Endothelial cell of umbilical vein (primary cell): ENCODE results near the gene EPHA4. TPM values are rescaled to one million over a fixed set of nuclear protein-coding genes. Genes with fewer than 3 reads are reported as not detected.

ENCODE experiments used
- BruUV-seq: library from RNA; stranded (reverse); fragments of 400-500 nt; replicated peaks from 2 replicates; lab custom pipeline; 2021; lab: Mats Ljungman, UMichigan
- CTCF ChIA-PET: fragments of 300-600, 350-600 bp; sonication (Branson Sonifier 250); formaldehyde crosslinking; loops from one replicate; lab custom pipeline; 2021; ENCODE audit warnings: antibody characterized with exemption, inconsistent platforms; lab: Charles Lee
- POLR2A ChIA-PET: fragments of 300-600, 350-600 bp; sonication (Branson Sonifier 250); formaldehyde crosslinking; loops from one replicate; lab custom pipeline; 2021; ENCODE audit warnings: antibody characterized with exemption, inconsistent platforms; lab: Charles Lee
- DNase-seq: peaks from one replicate; pipeline ENCODE4 v3.0.0-alpha.2; 2011; ENCODE audit warnings: low read depth, low spot score
- FAIRE-seq: peaks from 2 replicates; lab custom pipeline; 2011; peaks lifted over from hg19 to GRCh38; lab: Jason Lieb, UNC
- H2AFZ ChIP-seq: 2 replicates; pipeline ENCODE4 v1.6.0; 2012; ENCODE audit warnings: low read depth, low read length, control low read depth, inconsistent platforms
- H3K27ac ChIP-seq: 2 replicates; pipeline ENCODE4 v1.5.1; 2011; ENCODE audit warnings: low read depth, mild to moderate bottlenecking, control low read depth, low read length, moderate library complexity; ENCODE audit not compliant: insufficient read depth
- H3K27me3 ChIP-seq, 2 experiments: 2 replicates each; pipeline versions ENCODE4 v1.6.0 to v1.6.1; 2011; ENCODE audit warnings: low read length in 2 of 2, mixed read lengths in 1 of 2; ENCODE audit not compliant: control insufficient read depth in 2 of 2, insufficient read depth in 2 of 2
- H3K36me3 ChIP-seq, 2 experiments: 2 replicates in 1 of 2; 3 replicates in 1 of 2; pipeline ENCODE4 v1.5.1; 2011; ENCODE audit warnings: low read length in 2 of 2, mild to moderate bottlenecking in 1 of 2, moderate library complexity in 1 of 2; ENCODE audit not compliant: control insufficient read depth in 2 of 2, insufficient read depth in 2 of 2; ENCODE audit errors: extremely low read depth in 1 of 2
- H3K4me1 ChIP-seq: 3 replicates; pipeline ENCODE4 v1.5.1; 2011; ENCODE audit warnings: mild to moderate bottlenecking, low read length; ENCODE audit not compliant: control insufficient read depth, insufficient read depth; ENCODE audit errors: extremely low read depth
- H3K4me2 ChIP-seq: 2 replicates; pipeline ENCODE4 v1.6.1; 2011; ENCODE audit warnings: low read length, control low read depth, mixed read lengths; ENCODE audit not compliant: insufficient read depth
- H3K4me3 ChIP-seq, 3 experiments: fragments of 200-600 bp in 1 of 3; sonication (generic), shearing (Covaris generic) in 1 of 3; replicated peaks in 1 of 3; 2 replicates each; pipeline ENCODE4 v1.5.1; 2011 to 2016; ENCODE audit warnings: control low read depth in 3 of 3, low read length in 3 of 3, mild to moderate bottlenecking in 2 of 3, inconsistent platforms in 1 of 3, low read depth in 1 of 3, moderate library complexity in 1 of 3; ENCODE audit not compliant: insufficient read depth in 1 of 3
- H3K79me2 ChIP-seq: 2 replicates; pipeline ENCODE4 v1.6.0; 2012; ENCODE audit warnings: low read length, inconsistent platforms; ENCODE audit not compliant: control insufficient read depth, insufficient read depth
- H3K9ac ChIP-seq: replicated peaks from 2 replicates; pipeline ENCODE3; 2011; ENCODE audit warnings: low read length, control low read depth; ENCODE audit not compliant: insufficient read depth; ENCODE audit errors: extremely low read depth
- H3K9me1 ChIP-seq: replicated peaks from 3 replicates; pipeline ENCODE4 v1.6.0; 2011; ENCODE audit warnings: mild to moderate bottlenecking, low read length; ENCODE audit not compliant: control insufficient read depth, insufficient read depth; ENCODE audit errors: extremely low read depth
- H3K9me3 ChIP-seq: replicated peaks from 2 replicates; pipeline ENCODE4 v1.5.1; 2012; ENCODE audit warnings: low read length, inconsistent platforms; ENCODE audit not compliant: control insufficient read depth, insufficient read depth
- H4K20me1 ChIP-seq: replicated peaks from 2 replicates; pipeline ENCODE3; 2011; ENCODE audit warnings: mild to moderate bottlenecking, low read length; ENCODE audit not compliant: control insufficient read depth, insufficient read depth; ENCODE audit errors: extremely low read depth
- CTCF ChIP-seq, 2 donors: IDR thresholded peaks; 1 replicate in 1 of 2; 2 replicates in 1 of 2; pipeline ENCODE4 v1.5.1; 2011; ENCODE audit warnings: low read length in 2 of 2, mild to moderate bottlenecking in 2 of 2, moderate library complexity in 2 of 2, control low read depth in 1 of 2, inconsistent platforms in 1 of 2, low read depth in 1 of 2; ENCODE audit not compliant: insufficient read depth in 1 of 2; ENCODE audit errors: extremely low read depth in 1 of 2
- EZH2 ChIP-seq: IDR thresholded peaks from 2 replicates; pipeline ENCODE4 v1.6.1; 2012; ENCODE audit warnings: borderline replicate concordance, low read depth, mild to moderate bottlenecking, moderate library complexity, low read length, inconsistent platforms; ENCODE audit not compliant: severe bottlenecking
- FOS ChIP-seq: IDR thresholded peaks from 2 replicates; pipeline ENCODE4 v1.6.1; 2011; ENCODE audit warnings: mild to moderate bottlenecking, low read length, moderate library complexity, borderline replicate concordance; ENCODE audit not compliant: insufficient read depth
- GATA2 ChIP-seq: IDR thresholded peaks from 2 replicates; pipeline ENCODE4 v1.7.0; 2011; ENCODE audit warnings: low read depth, mild to moderate bottlenecking, moderate library complexity, mixed read lengths, low read length; ENCODE audit not compliant: insufficient read length, insufficient read depth
- JUN ChIP-seq: IDR thresholded peaks from 2 replicates; pipeline ENCODE4 v1.6.1; 2011; ENCODE audit warnings: borderline replicate concordance, low read depth; ENCODE audit not compliant: insufficient read length, insufficient read depth
- MAX ChIP-seq: IDR thresholded peaks from 2 replicates; pipeline ENCODE4 v1.6.1; 2011; ENCODE audit not compliant: insufficient read depth, insufficient read length
- MYC ChIP-seq: IDR thresholded peaks from one replicate; pipeline ENCODE4 v1.6.1; 2011; ENCODE audit warnings: mild to moderate bottlenecking, low read depth, low read length
- POLR2A ChIP-seq: IDR thresholded peaks from 2 replicates; pipeline ENCODE4 v1.6.1; 2012; ENCODE audit warnings: low read depth, mild to moderate bottlenecking, control low read depth, low read length
- POLR2AphosphoS5 ChIP-seq: IDR thresholded peaks from 2 replicates; pipeline ENCODE4 v1.6.1; 2012; ENCODE audit warnings: low read depth, mild to moderate bottlenecking, control low read depth, low read length, moderate library complexity; ENCODE audit not compliant: insufficient read depth
- dilution Hi-C: fragments of 300-500 bp; cut with MboI; formaldehyde crosslinking; loops from one replicate; pipeline ENCODE4 v1.15.0; 2019; ENCODE audit warnings: low sequenced_read_pairs; ENCODE audit not compliant: extremely low pct_ligation_motif_present
- intact Hi-C: fragments of 100-400 bp; cut with micrococcal nuclease; formaldehyde crosslinking; loops from one replicate; pipeline ENCODE4 v1.10.0; 2022
- polyA plus RNA-seq, 4 experiments: library from polyadenylated mRNA; depleted of rRNA in 3 of 4; stranded (reverse) in 3 of 4; unstranded in 1 of 4; fragments of >200 nt; gene quantifications; 2 replicates each; pipeline versions ENCODE4 v1.2.1 to v1.2.3, GENCODE V29; 2011 to 2012; ENCODE audit warnings: missing spikeins in 1 of 4
- total RNA-seq: library from RNA; stranded (reverse); gene quantifications from 2 replicates; pipeline ENCODE4 v1.2.3, GENCODE V29; 2021

The EPHA4 gene
- total and polyA plus RNA-seq, 2 donors (not counting 3 experiments of a cell fraction or from before 2014, with no cell fraction given), result 11.9 to 19.8 TPM

DNA sequence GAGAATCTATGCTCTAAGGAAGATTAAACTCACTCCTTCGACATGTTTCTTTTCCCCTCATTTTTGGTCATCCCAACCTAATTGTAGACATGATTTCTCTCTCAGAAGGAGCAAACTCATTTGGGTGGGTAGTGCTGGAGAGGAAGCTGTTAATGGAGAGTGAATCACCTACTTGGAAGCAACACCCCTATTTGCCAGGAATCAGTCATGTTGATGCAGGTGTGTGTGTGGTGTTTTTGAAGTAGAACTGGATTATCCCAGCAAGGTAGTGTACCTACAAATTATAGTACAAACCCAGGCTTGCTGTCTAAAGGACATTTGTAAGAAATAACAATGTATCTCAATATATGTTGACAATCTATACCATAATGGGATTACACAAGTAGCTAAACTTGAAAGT lies 186.4 kb downstream of the EPHA4 start:
- Histone ChIP-seq H3K4me1 (no peaks in the 10 kb centered on the region), H3K27ac (no peak overlapping the region), H3K9me1 (no peaks in the 10 kb centered on the region), H3K36me3 (no peaks in the 10 kb centered on the region), H3K79me2 (no peaks in the 10 kb centered on the region), H3K4me3 (no peak overlapping the region), H3K9me3 (no peaks in the 10 kb centered on the region), H3K9ac (no peak overlapping the region), H2AFZ (no peak overlapping the region), H3K4me2 (no peak overlapping the region), H3K27me3 (no peaks in the 10 kb centered on the region), H4K20me1 (no peaks in the 10 kb centered on the region)
- intact Hi-C loops, result loop anchor here (5.0 kb wide), 1 partner anchor 187 kb away; the partner anchor contains the start of gene EPHA4
- CTCF ChIA-PET, result interaction anchor here (1.2 to 1.5 kb wide), 3 partner anchors 8 to 48 kb away, joined by 3 to 5 read pairs (median 3); no protein-coding TSS in a partner anchor
- BruUV-seq, result no TSS peak
- POLR2A ChIA-PET, result no interaction called here
- FAIRE-seq (no peak), DNase-seq (no peak)
- TF ChIP-seq GATA2 (no peak), JUN (no peak), FOS (no peak), CTCF (IDR thresholded peaks at IDR 0.05; ENCODE audit: extremely low read depth in 1 of 2, insufficient read depth in 1 of 2, low read depth in 1 of 2, low read length in 2 of 2) (no peak), EZH2 (no peak), POLR2A (no peak), POLR2AphosphoS5 (no peak), MYC (no peak), MAX (no peak)
- dilution Hi-C loops, result no loop called here
